Measurements from ENCODE around the gene GAL3ST3.
"Not testable (repeated sequence)": the region's sequence is repeated elsewhere in the genome, so short reads cannot be mapped to it uniquely, and the experiment has no call there.

Gene GAL3ST3

GRCh38 chr11:66042996-66043906, 5.7 kb downstream of the GAL3ST3 start:
- DNase-seq: no peak

GRCh38 chr11:66042227-66042995, 6.5 kb downstream of the GAL3ST3 start:
- no peak for DNase-seq

- DNase-seq: no peak
Measured at GRCh38 chr11:66039765-66040164, 9.2 kb downstream of the GAL3ST3 start.

GRCh38 chr11:66037327-66037726, 11.6 kb downstream of the GAL3ST3 start:
- DNase-seq: no peak

- no peak for DNase-seq
Measured at GRCh38 chr11:66036334-66036710, 12.6 kb downstream of the GAL3ST3 start.

GRCh38 chr11:66035653-66036333, 13.2 kb downstream of the GAL3ST3 start:
- no peak for DNase-seq

- DNase-seq: no peak
Measured at GRCh38 chr11:66032957-66033735, 15.8 kb downstream of the GAL3ST3 start.

- no peak for DNase-seq
Measured at GRCh38 chr11:66026017-66026529, 22.9 kb downstream of the GAL3ST3 start, which contains the start of gene CATSPER1. Gene CATSPER1 (minus strand): TSS chr11:66026479. CDS start chr11:66026379, 100 bp downstream.

- not testable (repeated sequence) for DNase-seq
Measured at GRCh38 chr11:66023186-66023440, 25.8 kb downstream of the GAL3ST3 start.

- DNase-seq: peak; percentile 64
Measured at GRCh38 chr11:66022401-66023185, 26.4 kb downstream of the GAL3ST3 start.

- DNase-seq: no peak
Measured at GRCh38 chr11:66020618-66021357, 28.2 kb downstream of the GAL3ST3 start.

GRCh38 chr11:66020212-66020611, 28.7 kb downstream of the GAL3ST3 start:
- DNase-seq: no peak

- DNase-seq: no peak
Measured at GRCh38 chr11:66017321-66017720, 31.6 kb downstream of the GAL3ST3 start.

GRCh38 chr11:66016793-66017177, 32.2 kb downstream of the GAL3ST3 start:
- no peak for DNase-seq

GRCh38 chr11:66015936-66016792, 32.8 kb downstream of the GAL3ST3 start:
- no peak for DNase-seq

- no peak for DNase-seq
Measured at GRCh38 chr11:66015454-66015881, 33.5 kb downstream of the GAL3ST3 start.

GRCh38 chr11:66014804-66015453, 34.0 kb downstream of the GAL3ST3 start:
- no peak for DNase-seq

GRCh38 chr11:66013762-66014100, 35.2 kb downstream of the GAL3ST3 start:
- no peak for DNase-seq

- no peak for DNase-seq
Measured at GRCh38 chr11:66012946-66013761, 35.8 kb downstream of the GAL3ST3 start.

Measured in NCI-H1092 (cell line).